Measurements from ENCODE around the gene AHRR. TPM values are rescaled to one million over a fixed set of nuclear protein-coding genes. Genes with fewer than 3 reads are reported as not detected.

The AHRR gene
- total and polyA plus RNA-seq, 2 of the 4 experiments (the other 2 are of a cell fraction), result 15.6 to 37.1 TPM

- Histone ChIP-seq H2AK5ac (ENCODE audit: low read depth, low read length) (no peak overlapping the region), H2AK9ac (replicated peaks; ENCODE audit: low read depth, low read length, poor library complexity) (peak overlapping the region; percentile 19), H3K18ac (ENCODE audit: low read depth, low read length) (no peak overlapping the region), H3K9me3 (ENCODE audit: control insufficient read depth, insufficient read depth, low read length) (no peaks in the 10 kb centered on the region), H3K79me1 (ENCODE audit: low read depth in 1 of 2, low read length in 2 of 2) (no peaks in the 10 kb centered on the region), H3K27me3 (ENCODE audit: control insufficient read depth, insufficient read depth, low read length) (peaks cover 5% of the 10 kb centered on the region; the same call in 1 of the 2 replicates), H4K20me1 (ENCODE audit: insufficient read depth, low read length) (no peaks in the 10 kb centered on the region), H3K4me1 (ENCODE audit: control insufficient read depth, insufficient read depth, low read length) (no peaks in the 10 kb centered on the region), H4K91ac (ENCODE audit: insufficient read depth, low read depth, low read length) (no peak overlapping the region), H3K4me2 (ENCODE audit: low read depth, low read length) (no peak overlapping the region), H4K5ac (ENCODE audit: low read depth, low read length) (no peak overlapping the region), H2BK5ac (ENCODE audit: low read depth, low read length, poor library complexity, severe bottlenecking) (no peak overlapping the region), H2BK120ac (ENCODE audit: low read depth, low read length) (no peak overlapping the region), H3K4ac (ENCODE audit: low read depth, low read length) (no peak overlapping the region), H2BK15ac (ENCODE audit: low read depth, low read length) (no peak overlapping the region), H3K14ac (replicated peaks; ENCODE audit: low read depth, low read length) (no peak overlapping the region), H3K9me1 (ENCODE audit: insufficient read depth, low read length) (no peaks in the 10 kb centered on the region), H3K23ac (ENCODE audit: low read depth, low read length) (no peak overlapping the region), H2AFZ (replicated peaks; ENCODE audit: low read length, poor library complexity) (no peak overlapping the region), H3K27ac (ENCODE audit: insufficient read depth, low read length) (no peak overlapping the region), H3K36me3 (ENCODE audit: control insufficient read depth, insufficient read depth, low read length) (no peaks in the 10 kb centered on the region), H3K9ac (ENCODE audit: low read depth, low read length) (no peak overlapping the region), H2BK20ac (ENCODE audit: low read depth, low read length) (no peak overlapping the region), H4K8ac (ENCODE audit: low read depth in 2 of 2, low read length in 2 of 2) (no peak overlapping the region), H3K4me3 (ENCODE audit: insufficient read depth, low read depth, low read length) (no peak overlapping the region), H3K56ac (ENCODE audit: extremely low read depth, insufficient read depth, low read length) (no peak overlapping the region)
- intact Hi-C loops (cut with micrococcal nuclease) (no loop called here), dilution Hi-C loops (cut with HindIII; ENCODE audit: low sequenced_read_pairs, unreplicated experiment) (no loop called here), in situ Hi-C loops (cut with MboI; ENCODE audit: low sequenced_read_pairs) (no loop called here)
- ChIA-PET CTCF (no interaction called here), POLR2A (ENCODE audit: unreplicated experiment) (no interaction called here)
- 50% methylated on average over 6 of the region's 29 CpGs; no CpG with 5 or more reads in 1 of the 2 experiments for WGBS, 2 experiments (ENCODE audit: extremely low coverage in 2 of 2, insufficient read length in 1 of 2)
- no TSS peak for BruUV-seq (replicated peaks)
- TF ChIP-seq ELK1 (IDR thresholded peaks at IDR 0.05; ENCODE audit: borderline replicate concordance, low read depth, low read length), result no peak
- no peak for TF ChIP-seq NFE2L2 (IDR thresholded peaks at IDR 0.05; ENCODE audit: low read depth, low read length)
- no peak for TF ChIP-seq USF2 (IDR thresholded peaks at IDR 0.05; ENCODE audit: low read depth, low read length)
- DNase-seq (no peak), ATAC-seq (ENCODE audit: low read depth) (no peak)
Measured at GRCh38 chr5:485113-485945, 163.8 kb downstream of the AHRR start.
